Activated gamma-delta T cell treated with anti-CD3 and anti-CD28 coated beads, Interleukin-2, amount 50 U/mL, for 16 hours (primary cell): Measurements from ENCODE around the gene SMYD4.
"Not testable (repeated sequence)": the region's sequence is repeated elsewhere in the genome, so short reads cannot be mapped to it uniquely, and the experiment has no call there.

Experiments
- DNase-seq: peaks from one replicate; pipeline ENCODE4 v3.0.0-alpha.2; 2020; ENCODE audit warnings: low read depth

SMYD4 gene

GRCh38 chr17:1779571-1780131, 50.1 kb downstream of the SMYD4 start:
- no peak for DNase-seq

DNA sequence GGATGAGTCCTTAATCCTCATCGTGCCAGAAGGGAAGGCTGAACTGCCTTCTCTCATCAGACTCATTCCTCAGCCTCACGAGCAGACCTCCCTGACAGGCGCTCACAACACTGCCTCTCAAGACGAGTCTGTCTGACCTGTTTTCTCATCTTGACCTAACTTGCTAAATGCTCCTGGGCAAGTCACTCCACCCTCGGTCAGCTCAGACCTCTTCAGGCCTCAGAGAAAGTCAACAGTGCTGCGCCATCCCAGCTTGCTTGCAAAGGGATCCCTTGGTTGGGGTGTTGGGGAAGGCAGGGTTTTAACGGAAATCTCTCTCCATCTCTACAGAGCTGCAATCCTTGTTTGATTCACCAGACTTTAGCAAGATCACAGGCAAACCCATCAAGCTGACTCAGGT, 52.8 kb downstream of the SMYD4 start:
- DNase-seq, result no peak

- DNase-seq, result no peak
Measured at GRCh38 chr17:1776328-1776727, 53.4 kb downstream of the SMYD4 start.

DNA sequence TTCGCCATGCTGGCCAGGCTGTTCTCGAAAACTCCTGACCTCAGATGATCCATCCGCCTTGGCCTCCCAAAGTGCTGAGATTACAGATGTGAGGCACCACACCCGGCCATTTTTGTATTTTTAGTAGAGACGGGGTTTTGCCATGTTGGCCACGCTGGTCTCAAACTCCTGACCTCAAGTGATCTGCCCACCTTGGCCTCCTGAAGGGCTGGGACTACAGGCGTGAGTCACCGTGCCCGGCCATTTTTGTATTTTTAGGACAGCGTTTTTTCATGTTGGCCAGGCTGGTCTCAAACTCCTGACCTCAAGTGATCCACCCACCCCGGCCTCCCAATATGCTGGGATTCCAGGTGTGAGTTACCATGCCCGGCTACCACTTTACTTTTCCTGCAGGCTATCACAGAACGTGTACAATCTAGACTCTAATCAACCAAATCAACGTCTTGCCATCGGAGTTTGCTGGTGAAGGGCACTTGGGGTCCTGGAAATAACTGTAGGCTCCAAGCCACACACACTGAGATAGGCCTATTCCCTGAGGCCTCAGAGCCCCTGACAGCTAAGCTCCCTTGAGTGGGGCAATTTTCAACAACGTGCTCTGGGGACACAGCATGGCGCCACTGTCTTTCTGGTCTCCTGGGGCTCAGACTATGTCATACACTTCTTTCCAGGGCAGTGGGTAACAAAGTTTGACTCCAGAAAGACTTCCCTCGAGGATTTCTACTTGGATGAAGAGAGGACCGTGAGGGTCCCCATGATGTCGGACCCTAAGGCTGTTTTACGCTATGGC, 55.1 kb downstream of the SMYD4 start:
- DNase-seq, result no peak

DNA sequence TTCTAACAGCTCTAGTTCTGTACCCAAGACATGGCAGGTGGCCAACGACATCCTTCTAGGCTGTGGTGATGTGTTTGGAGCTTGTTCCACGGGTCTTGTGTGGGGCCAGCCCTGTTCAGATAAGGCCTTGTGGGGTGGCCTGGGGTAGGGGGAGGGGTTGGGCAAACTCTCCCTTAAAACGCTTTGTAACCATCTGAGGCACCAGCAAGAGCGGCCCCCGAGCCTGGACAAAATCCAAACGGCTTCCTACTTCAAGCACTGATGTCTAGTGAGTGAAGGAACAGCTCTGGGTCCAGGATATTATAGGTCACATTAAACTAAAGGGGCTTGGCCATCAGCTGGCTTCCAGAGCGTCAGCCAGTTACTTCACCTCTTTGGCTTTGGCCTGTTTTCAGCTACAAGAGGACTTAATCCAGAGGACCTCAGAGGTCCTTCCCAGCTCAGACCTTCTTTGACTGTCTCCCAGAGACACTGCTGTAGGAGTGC, 56.0 kb downstream of the SMYD4 start:
- no peak for DNase-seq

- DNase-seq, result not testable (repeated sequence)
Measured at GRCh38 chr17:1773000-1773695, 56.6 kb downstream of the SMYD4 start.

DNA sequence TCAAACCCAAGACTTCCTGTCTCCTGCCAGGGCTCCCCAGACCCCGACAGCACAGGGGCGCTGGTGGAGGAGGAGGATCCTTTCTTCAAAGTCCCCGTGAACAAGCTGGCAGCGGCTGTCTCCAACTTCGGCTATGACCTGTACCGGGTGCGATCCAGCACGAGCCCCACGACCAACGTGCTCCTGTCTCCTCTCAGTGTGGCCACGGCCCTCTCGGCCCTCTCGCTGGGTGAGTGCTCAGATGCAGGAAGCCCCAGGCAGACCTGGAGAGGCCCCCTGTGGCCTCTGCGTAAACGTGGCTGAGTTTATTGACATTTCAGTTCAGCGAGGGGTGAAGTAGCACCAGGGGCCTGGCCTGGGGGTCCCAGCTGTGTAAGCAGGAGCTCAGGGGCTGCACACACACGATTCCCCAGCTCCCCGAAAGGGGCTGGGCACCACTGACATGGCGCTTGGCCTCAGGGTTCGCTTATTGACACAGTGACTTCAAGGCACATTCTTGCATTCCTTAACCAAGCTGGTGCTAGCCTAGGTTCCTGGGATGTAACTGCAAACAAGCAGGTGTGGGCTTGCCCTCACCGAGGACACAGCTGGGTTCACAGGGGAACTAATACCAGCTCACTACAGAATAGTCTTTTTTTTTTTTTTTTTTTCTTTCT, 59.8 kb downstream of the SMYD4 start:
- DNase-seq, result no peak

GRCh38 chr17:1767358-1767757, 62.3 kb downstream of the SMYD4 start:
- no peak for DNase-seq

GRCh38 chr17:1766382-1767135, 63.1 kb downstream of the SMYD4 start:
- no peak for DNase-seq

DNA sequence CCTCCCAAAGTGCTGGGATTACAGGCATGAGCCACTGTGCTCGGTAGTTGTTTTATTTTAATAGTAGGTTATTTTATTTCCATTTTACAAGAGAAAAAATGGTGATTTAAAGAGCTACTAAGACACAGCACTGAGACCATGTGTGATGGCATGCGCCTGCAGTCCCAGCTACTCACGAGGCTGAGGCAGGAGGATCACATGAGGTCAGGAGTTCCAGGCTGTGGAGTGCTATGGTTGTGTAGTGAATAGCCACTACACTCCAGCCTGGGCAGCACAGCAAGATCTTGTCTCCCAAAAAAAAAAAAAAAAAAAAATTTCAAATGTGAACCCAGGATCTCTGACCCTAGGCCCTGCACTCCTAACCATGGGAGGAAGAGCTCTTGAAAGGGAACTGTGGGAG, 64.1 kb downstream of the SMYD4 start:
- no peak for DNase-seq

DNA sequence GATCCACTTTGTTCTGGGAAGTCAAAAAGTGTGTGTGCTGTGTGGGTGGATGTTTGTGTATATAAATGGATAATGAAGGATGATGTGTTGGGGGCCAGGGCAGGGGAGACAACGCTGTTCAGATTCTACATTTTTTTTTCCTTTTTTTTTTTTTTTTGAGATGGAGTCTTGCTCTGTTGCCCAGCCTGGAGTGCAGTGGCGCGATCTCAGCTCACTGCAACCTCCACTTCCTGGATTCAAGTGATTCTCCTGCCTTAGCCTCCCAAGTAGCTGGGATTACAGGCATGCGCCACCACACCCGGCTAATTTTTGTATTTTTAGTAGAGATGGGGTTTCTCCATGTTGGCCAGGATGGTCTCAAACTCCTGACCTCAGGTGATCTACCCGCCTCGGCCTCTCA, 65.0 kb downstream of the SMYD4 start:
- not testable (repeated sequence) for DNase-seq

DNA sequence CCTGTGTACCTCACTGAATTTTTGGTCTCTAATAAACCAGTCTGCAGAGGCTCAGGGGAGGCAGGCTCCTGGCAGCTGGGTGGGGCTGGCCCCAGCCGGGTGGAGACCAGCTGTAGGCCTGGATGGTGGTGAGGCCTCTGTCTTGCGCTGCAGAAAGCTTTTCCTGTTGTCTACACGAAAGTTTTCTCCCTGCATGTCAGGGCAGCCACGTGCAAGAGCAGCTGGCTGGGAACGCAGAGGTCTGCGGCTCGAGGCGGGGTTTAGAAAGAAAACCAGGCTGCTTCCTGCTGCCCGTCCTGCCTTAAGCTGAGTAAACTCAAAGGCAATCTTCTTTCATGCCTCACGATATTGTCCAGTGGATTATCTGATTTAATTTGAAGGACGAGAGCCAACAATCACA, 65.4 kb downstream of the SMYD4 start:
- DNase-seq, result peak; percentile 20

- no peak for DNase-seq
Measured at GRCh38 chr17:1762901-1763898, 66.5 kb downstream of the SMYD4 start.

- DNase-seq, result no peak
Measured at GRCh38 chr17:1762233-1762900, 67.3 kb downstream of the SMYD4 start.

DNA sequence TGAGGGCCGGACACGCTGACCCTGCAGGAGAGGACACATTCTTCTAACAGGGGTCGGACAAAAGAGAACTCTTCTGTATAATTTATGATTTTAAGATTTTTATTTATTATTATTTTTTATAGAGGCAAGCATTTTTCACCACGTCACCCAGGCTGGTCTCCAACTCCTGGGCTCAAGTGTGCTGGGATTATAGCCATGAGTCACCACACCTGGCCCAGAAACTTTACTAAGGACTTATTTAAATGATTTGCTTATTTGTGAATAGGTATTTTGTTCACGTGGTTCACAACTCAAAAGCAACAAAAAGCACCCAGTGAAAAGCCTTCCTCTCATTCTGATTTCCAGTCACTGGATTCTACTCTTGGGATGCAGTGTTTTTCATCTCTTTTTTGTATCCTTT, 70.2 kb downstream of the SMYD4 start:
- DNase-seq, result no peak

GRCh38 chr17:1758807-1759206, 70.9 kb downstream of the SMYD4 start:
- DNase-seq, result no peak

- DNase-seq, result no peak
Measured at GRCh38 chr17:1755827-1756262, 73.9 kb downstream of the SMYD4 start.

DNA sequence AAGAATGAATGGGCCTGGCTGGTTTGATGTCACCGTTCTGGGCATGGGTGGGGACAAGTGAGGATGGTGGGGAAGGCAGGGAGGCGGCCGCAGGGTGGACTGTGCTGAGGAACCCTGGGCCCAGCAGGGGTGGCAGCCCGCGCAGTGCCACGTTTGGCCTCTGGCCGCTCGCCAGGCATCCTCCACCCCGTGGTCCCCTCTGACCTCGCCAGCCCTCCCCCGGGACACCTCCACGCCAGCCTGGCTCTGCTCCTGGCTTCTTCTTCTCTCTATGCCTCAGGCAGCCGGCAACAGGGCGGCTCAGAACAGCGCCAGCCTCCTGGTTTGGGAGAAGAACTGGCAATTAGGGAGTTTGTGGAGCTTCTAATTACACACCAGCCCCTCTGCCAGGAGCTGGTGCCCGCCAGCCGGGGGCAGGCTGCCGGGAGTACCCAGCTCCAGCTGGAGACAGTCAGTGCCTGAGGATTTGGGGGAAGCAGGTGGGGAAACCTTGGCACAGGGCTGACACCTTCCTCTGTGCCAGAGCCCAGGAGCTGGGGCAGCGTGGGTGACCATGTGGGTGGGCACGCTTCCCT, 74.4 kb downstream of the SMYD4 start:
- DNase-seq, result no peak

- DNase-seq, result no peak
Measured at GRCh38 chr17:1754430-1755112, 75.1 kb downstream of the SMYD4 start.
